Stimulated activated CD4-positive, alpha-beta T cell treated with anti-CD3 and anti-CD28 coated beads, TNF-alpha, amount 100 ng/mL, for 24 hours (primary cell): Measurements from ENCODE around the gene CACNG5.
A peak's percentile ranks its signal among the peaks of the same experiment; 100 is the strongest.

ENCODE experiments used
- DNase-seq, 3 experiments: peaks; one replicate each; pipeline ENCODE4 v3.0.0-alpha.2; 2020; ENCODE audit warnings: low read depth in 3 of 3

The CACNG5 gene

DNA sequence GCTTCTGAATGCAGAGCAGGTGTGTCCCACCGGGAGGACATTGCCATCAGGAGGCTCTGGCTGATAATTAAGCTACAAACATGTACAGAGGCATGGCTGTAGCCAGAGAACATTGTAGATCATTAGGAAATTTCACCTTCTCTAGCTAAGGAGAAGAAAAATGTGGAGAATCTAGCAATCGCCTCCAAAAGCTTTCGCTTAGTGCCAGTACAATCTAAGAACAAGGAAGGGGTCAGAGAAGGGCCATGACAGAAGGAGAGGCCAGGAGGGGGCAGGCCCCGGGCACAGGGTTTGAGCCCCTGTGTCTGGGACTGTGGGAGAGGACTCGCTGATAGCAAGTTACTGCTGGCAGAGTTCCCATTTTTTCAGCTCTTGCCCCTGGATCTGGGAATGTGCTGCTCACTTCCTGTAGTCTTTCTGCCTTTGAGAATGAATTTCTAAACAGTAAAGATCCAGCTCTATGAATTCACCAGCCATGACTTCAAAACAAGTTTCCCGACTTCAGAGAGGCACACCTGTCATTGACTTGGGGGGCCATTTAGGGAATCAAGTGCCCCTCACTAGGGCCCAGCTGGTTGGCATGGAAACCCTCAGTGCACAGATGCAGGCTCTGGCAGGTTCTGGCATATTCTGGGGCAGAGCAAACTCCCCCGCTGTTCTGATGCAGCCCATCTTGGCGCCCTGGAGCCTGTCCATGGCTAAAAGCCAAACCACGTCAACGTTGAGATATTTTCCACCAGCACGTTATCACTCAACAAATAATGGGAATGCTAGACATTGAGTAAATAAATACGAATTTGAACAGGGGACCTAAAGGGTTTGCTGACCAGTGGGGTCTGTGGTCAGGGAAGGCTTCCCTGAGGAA, 70.1 kb downstream of the CACNG5 start:
- DNase-seq: no peak

- peak; percentile 46 to 65 (median 49) for DNase-seq
These were observed 71.7 kb downstream of the CACNG5 start for GRCh38 chr17:66906321-66907278.

DNA sequence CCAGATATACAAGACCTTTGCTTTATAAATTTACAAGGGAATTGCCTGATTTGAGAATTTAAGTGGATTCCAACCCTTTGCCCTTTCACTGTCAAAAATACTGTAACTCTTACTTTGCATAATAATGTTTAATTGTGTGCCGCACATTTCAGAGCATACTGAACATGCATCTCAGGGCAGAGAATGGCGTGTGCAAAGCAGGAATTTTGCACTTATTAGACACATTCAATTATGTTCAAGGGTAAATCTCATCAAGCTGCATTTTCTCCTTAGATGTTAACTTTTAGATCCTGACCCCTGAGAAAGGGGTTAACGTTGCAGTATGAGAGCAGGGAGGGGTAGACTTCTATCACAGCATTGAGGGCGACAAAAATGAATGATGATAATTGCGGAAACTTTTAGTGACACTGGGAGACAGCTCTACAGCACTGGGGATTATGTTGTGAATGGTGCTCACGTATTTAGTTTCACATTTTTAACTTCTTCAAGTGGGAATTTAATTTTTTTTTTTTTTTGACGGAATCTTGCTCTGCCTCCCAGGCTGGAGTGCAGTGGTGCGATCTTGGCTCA, 75.0 kb downstream of the CACNG5 start:
- no peak for DNase-seq

GRCh38 chr17:66910651-66911285, 75.9 kb downstream of the CACNG5 start:
- no peak for DNase-seq

DNA sequence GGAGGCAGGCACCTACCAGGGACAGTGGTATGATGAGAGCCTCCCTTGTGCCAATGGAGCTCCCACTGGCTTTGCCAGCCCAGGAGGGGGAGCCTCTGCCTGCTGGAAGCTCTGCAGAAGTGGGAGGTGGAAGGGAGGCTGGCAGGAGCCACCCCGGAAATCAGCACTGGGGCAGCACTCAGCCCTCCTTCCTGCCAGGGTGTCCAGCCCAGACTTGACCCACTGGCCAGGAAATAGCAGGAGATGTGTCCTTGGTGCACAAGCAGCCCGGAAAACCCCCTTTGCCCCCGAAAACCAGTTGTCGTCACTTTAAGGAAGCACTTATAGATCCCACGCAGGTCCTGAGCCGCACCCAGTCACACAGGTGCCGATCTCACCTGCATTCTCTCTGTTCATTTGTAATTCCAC, 80.3 kb downstream of the CACNG5 start:
- DNase-seq: no peak

- DNase-seq: no peak
These were observed 80.9 kb downstream of the CACNG5 start for GRCh38 chr17:66915792-66916191.

- DNase-seq: no peak
These were observed 82.0 kb downstream of the CACNG5 start for GRCh38 chr17:66916946-66917345.

DNA sequence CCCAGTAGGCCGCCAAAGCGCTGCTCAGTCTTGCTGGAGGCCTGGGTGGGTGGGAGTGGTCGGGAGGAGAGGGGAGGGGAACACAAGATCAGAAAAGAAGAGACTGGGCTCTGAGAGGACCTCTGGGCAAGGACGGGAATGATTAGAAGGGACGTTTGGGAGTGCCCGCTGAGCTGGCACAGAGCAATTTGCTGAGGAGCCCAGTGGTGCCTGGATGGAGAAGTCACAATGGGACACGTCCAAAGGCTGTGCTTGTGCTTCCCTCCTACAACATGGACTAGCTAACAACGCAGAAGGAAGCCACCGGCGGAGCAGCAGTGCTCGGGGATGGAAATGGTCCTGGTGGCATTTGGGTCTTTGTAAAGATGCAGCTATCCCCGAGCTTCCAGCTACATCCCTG, 84.0 kb downstream of the CACNG5 start:
- DNase-seq: no peak

GRCh38 chr17:66920435-66920834, 85.5 kb downstream of the CACNG5 start:
- DNase-seq: no peak

- no peak for DNase-seq
These were observed 86.0 kb downstream of the CACNG5 start for GRCh38 chr17:66920950-66921349.

DNA sequence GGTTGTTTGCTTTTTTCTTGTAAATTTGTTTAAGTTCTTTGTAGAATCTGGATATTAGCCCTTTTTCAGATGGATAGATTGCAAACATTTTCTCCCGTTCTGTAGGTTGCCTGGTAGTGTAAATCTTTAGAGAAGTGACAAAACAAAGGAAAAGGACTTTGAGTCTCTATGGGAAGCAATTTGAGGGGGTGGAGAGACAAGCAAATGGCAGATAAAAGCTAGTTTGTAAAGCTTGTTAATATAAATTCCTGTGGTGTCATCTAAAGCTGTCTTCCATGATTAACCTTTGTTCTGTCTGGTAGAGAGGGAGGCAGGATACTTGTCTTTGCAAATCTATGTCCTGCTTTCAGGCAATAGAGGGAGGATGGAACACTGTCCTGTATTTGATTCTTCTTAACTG, 89.0 kb downstream of the CACNG5 start:
- DNase-seq: no peak

DNA sequence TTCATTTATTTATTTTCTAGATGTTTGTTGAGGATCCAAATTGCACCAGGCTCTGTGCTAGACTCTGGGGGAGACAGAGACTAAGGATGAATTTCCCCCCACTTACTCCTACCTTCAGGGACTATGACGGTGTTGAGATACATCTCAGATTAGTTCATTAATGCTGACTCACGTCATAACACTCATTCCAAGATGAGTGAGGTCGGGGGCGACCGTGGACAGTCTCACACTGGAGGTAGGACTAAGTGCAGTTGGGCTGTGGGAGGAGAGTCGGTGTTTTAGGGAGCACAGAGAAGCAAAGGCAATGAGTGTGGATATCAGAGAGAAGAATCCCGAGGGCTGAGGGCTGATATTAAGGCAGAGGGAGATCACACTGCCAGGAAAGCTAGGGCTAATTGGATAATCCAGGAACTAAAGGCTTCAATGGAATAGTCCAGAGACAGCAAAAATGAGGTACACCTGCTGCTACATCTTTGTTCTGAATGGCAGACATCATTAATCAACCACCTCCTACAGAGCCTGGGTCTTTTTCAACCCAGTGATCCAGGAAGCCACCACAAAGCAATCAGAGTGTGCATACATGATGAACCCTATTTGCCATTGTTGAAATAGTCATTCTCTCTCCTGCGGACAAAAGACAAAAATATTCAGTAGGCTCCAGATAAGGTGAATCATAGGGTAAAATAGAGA, 91.0 kb downstream of the CACNG5 start:
- DNase-seq: no peak

GRCh38 chr17:66928949-66929348, 94.0 kb downstream of the CACNG5 start:
- DNase-seq: no peak

GRCh38 chr17:66929591-66929990, 94.7 kb downstream of the CACNG5 start:
- DNase-seq: no peak

DNA sequence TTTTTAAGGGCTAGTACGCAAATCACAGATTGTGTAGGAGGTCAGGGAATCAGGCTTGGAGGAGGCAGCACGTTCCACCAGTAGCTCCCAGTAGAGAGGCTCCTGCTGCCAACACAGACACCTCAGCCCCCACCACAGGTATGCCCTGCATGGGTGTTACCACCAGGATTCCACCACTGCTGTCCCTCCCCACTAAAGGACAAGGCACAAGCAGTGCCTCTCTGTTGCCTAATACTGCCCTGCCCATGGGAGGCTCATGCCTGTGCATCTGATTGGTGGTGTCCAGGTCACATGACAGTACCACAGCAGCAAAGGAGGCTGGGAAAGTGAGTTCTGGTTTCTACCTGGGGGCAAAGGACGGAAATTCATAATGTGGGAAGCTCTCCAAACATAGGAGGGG, 96.0 kb downstream of the CACNG5 start:
- no peak for DNase-seq

DNA sequence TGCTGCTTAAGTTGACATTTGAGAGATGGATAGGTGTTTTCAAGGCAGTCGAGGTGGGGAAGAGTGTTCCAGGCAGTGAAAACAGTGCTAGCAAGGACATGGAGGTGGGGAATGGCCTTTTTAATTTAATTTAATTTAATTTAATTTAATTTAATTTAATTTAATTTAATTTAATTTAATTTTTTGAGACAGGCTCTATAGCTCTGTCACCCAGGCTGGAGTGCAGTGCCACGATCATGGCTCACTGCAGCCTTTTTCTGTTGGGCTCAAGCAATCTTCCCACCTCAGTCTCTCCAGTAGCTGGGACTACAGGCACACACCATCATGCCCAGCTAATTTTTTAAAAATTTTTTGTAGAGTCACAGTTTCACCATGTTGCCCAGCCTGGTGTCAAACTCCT, 97.4 kb downstream of the CACNG5 start:
- no peak for DNase-seq

DNA sequence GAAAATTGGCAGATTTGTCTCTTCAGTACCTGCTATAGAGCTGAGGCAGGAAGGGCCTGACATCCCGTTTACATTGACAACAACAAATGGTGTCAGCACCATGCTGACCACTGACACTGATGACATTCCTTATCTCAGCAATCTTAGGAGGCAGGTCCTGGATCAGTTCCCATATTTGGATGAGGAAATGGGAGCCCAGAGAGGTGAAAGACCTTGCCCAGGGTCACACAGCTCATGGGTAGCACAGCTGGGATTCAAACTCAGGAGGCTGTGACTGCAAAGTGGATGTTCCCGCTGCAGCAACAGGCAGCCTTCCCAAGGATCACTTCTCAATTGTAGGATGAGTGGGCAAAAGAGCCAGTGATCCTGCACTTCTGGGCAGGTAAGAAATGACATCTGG, 99.1 kb downstream of the CACNG5 start:
- DNase-seq: no peak
